ENCODE results near the gene PGRMC2.

DNA sequence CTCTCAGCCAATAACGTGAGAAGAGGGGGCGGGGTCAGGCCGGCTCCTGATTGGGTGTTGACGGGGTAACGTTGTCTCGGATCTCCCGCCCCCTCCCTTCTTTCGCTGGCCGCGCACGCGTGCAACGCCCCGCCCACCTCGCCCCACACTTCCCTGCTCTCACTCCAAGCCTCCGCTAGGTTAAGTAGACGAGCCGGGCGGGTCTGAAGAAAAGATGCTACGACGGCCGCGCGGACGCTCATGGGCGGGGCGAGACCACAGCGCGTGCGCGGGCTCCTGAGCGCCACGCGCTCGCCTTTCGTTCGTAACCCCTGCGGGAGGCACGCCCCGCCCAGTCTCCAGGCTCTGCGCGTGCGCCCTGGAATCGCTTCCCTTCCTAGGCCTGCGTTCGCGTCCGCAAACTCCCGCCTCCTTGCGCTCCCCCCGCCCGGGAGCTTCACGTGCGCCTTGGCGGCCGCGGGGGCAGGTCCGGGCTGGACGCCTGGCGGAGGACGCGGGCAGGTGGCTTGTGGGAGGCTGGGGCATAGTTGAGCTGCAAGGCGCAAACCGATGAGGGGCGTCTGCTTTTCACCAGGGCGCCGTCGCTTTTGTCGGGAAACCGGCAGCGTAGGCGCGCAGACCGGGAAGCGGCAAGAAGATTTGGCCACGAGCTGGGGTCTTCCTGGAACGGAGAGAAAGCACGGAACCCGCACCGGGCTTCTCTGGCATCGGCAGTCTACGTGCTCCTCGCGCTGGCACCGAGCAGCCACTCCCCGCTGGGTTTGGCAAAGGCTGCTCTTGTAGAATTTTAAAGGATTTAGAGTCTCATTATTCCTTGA, 467 bp upstream of the PGRMC2 start:
- TF ChIP-seq EZH2 (IDR thresholded peaks at IDR 0.05; ENCODE audit: borderline replicate concordance, low read length): no peak
- TF ChIP-seq, protein P1, sequence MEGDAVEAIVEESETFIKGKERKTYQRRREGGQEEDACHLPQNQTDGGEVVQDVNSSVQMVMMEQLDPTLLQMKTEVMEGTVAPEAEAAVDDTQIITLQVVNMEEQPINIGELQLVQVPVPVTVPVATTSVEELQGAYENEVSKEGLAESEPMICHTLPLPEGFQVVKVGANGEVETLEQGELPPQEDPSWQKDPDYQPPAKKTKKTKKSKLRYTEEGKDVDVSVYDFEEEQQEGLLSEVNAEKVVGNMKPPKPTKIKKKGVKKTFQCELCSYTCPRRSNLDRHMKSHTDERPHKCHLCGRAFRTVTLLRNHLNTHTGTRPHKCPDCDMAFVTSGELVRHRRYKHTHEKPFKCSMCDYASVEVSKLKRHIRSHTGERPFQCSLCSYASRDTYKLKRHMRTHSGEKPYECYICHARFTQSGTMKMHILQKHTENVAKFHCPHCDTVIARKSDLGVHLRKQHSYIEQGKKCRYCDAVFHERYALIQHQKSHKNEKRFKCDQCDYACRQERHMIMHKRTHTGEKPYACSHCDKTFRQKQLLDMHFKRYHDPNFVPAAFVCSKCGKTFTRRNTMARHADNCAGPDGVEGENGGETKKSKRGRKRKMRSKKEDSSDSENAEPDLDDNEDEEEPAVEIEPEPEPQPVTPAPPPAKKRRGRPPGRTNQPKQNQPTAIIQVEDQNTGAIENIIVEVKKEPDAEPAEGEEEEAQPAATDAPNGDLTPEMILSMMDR (conservative IDR thresholded peaks at IDR 0.05 in 1 of 2, IDR thresholded peaks at IDR 0.05 in 1 of 2; ENCODE audit: extremely low read depth in 1 of 2, insufficient read depth in 1 of 2, low read depth in 1 of 2, low read length in 2 of 2): peak in 1 of 2 donors; percentile 38
